SK-N-MC (cell line): Measurements from ENCODE around the gene CCDC71L.

Experiments
- DNase-seq: peaks from one replicate; pipeline ENCODE4 v3.0.0-alpha.2; 2011; ENCODE audit warnings: low read depth, low spot score
- H3K27ac ChIP-seq: fragments of 200-600 bp; sonication (generic); 2 replicates; pipeline ENCODE4 v1.5.1; 2016; ENCODE audit warnings: mixed run types
- H3K36me3 ChIP-seq: fragments of 200-600 bp; sonication (generic); 2 replicates; pipeline ENCODE4 v1.6.1; 2017; ENCODE audit warnings: antibody characterized with exemption, low read length, mixed read lengths; ENCODE audit not compliant: insufficient read depth
- H3K4me3 ChIP-seq: fragments of 200-600 bp; sonication (generic); 2 replicates; pipeline ENCODE4 v1.5.1; 2016
- H3K9ac ChIP-seq: fragments of 200-600 bp; sonication (generic); 2 replicates; pipeline ENCODE4 v1.8.0; 2017; ENCODE audit warnings: mixed run types, mixed read lengths; ENCODE audit not compliant: insufficient read length
- H3K9me3 ChIP-seq: fragments of 200-600 bp; sonication (generic); 2 replicates; pipeline ENCODE4 v1.6.1; 2017; ENCODE audit warnings: low read depth, mild to moderate bottlenecking, antibody characterized with exemption, low read length, moderate library complexity, mixed read lengths
- EZH2 ChIP-seq: fragments of 200-600 bp; sonication (generic); IDR thresholded peaks from one replicate; pipeline ENCODE4 v1.6.1; 2017; ENCODE audit warnings: antibody characterized with exemption
- FOXP2 ChIP-seq: optimal IDR thresholded peaks from 2 replicates; pipeline ENCODE3; 2011; ENCODE audit warnings: mild to moderate bottlenecking, moderate library complexity; ENCODE audit not compliant: insufficient read depth; ENCODE audit errors: extremely low read length, control extremely low read depth
- POLR2AphosphoS5 ChIP-seq: IDR thresholded peaks from 2 replicates; pipeline ENCODE4 v1.6.1; 2012; ENCODE audit warnings: mild to moderate bottlenecking, low read depth, low read length, borderline replicate concordance

Gene CCDC71L

GRCh38 chr7:106622654-106623314 lies 38.2 kb downstream of the CCDC71L start:
- Histone ChIP-seq H3K4me3 (no peak overlapping the region), H3K9ac (no peak overlapping the region), H3K9me3 (no peaks in the 10 kb centered on the region; the same call in 1 of the 2 replicates), H3K36me3 (no peaks in the 10 kb centered on the region), H3K27ac (no peak overlapping the region)
- TF ChIP-seq POLR2AphosphoS5 (no peak), EZH2 (no peak), FOXP2 (no peak)
- no peak for DNase-seq

GRCh38 chr7:106621393-106622132 lies 39.4 kb downstream of the CCDC71L start:
- H3K9me3 ChIP-seq = no peaks in the 10 kb centered on the region; the same call in 1 of the 2 replicates
- TF ChIP-seq FOXP2 (no peak), POLR2AphosphoS5 (no peak), EZH2 (no peak)
- no peaks in the 10 kb centered on the region for H3K36me3 ChIP-seq
- DNase-seq = no peak
- no peak overlapping the region for H3K9ac ChIP-seq
- no peak overlapping the region for H3K27ac ChIP-seq
- no peak overlapping the region for H3K4me3 ChIP-seq

- Histone ChIP-seq H3K36me3 (no peaks in the 10 kb centered on the region), H3K4me3 (no peak overlapping the region), H3K9ac (no peak overlapping the region), H3K27ac (no peak overlapping the region), H3K9me3 (no peaks in the 10 kb centered on the region; the same call in 1 of the 2 replicates)
- DNase-seq = no peak
- TF ChIP-seq POLR2AphosphoS5 = no peak
- no peak for TF ChIP-seq EZH2
- TF ChIP-seq FOXP2 = no peak
These were observed 40.3 kb downstream of the CCDC71L start for GRCh38 chr7:106620676-106621075.

GRCh38 chr7:106620034-106620433 lies 40.9 kb downstream of the CCDC71L start:
- Histone ChIP-seq H3K9ac (no peak overlapping the region), H3K27ac (no peak overlapping the region), H3K9me3 (no peaks in the 10 kb centered on the region; the same call in 1 of the 2 replicates), H3K4me3 (no peak overlapping the region), H3K36me3 (no peaks in the 10 kb centered on the region)
- no peak for DNase-seq
- TF ChIP-seq EZH2 = no peak
- TF ChIP-seq POLR2AphosphoS5 = no peak
- no peak for TF ChIP-seq FOXP2

GRCh38 chr7:106619213-106619612 lies 41.7 kb downstream of the CCDC71L start:
- TF ChIP-seq POLR2AphosphoS5 = no peak
- TF ChIP-seq FOXP2 = no peak
- no peak for TF ChIP-seq EZH2
- no peak overlapping the region for H3K27ac ChIP-seq

GRCh38 chr7:106618480-106618879 lies 42.5 kb downstream of the CCDC71L start:
- H3K36me3 ChIP-seq = no peaks in the 10 kb centered on the region
- no peak overlapping the region for H3K9ac ChIP-seq
- H3K27ac ChIP-seq = no peak overlapping the region
- no peak overlapping the region for H3K4me3 ChIP-seq
- no peaks in the 10 kb centered on the region; the same call in 1 of the 2 replicates for H3K9me3 ChIP-seq
- TF ChIP-seq EZH2 = no peak
- no peak for TF ChIP-seq FOXP2
- TF ChIP-seq POLR2AphosphoS5 = no peak
- DNase-seq = peak; percentile 12

More at GRCh38 chr7:106619213-106619612, 41.7 kb downstream of the CCDC71L start:
- H3K9ac ChIP-seq = no peak overlapping the region
- H3K9me3 ChIP-seq = no peaks in the 10 kb centered on the region; the same call in 1 of the 2 replicates
- H3K36me3 ChIP-seq = no peaks in the 10 kb centered on the region
- DNase-seq = no peak
- H3K4me3 ChIP-seq = no peak overlapping the region

GRCh38 chr7:106617860-106618259 lies 43.1 kb downstream of the CCDC71L start:
- no peak for DNase-seq
- Histone ChIP-seq H3K9me3 (no peaks in the 10 kb centered on the region; the same call in 1 of the 2 replicates), H3K9ac (no peak overlapping the region), H3K4me3 (no peak overlapping the region), H3K27ac (no peak overlapping the region), H3K36me3 (no peaks in the 10 kb centered on the region)
- no peak for TF ChIP-seq EZH2
- TF ChIP-seq POLR2AphosphoS5 = no peak
- no peak for TF ChIP-seq FOXP2

- Histone ChIP-seq H3K27ac (no peak overlapping the region), H3K9me3 (no peaks in the 10 kb centered on the region; the same call in 1 of the 2 replicates), H3K9ac (no peak overlapping the region), H3K4me3 (no peak overlapping the region), H3K36me3 (no peaks in the 10 kb centered on the region)
- TF ChIP-seq POLR2AphosphoS5 = no peak
- no peak for TF ChIP-seq EZH2
- TF ChIP-seq FOXP2 = no peak
- no peak for DNase-seq
These were observed 44.3 kb downstream of the CCDC71L start for GRCh38 chr7:106616708-106617051.
